ENCODE data around the gene PARD6G.

Gene PARD6G

GRCh38 chr18:80210312-80211083, 36.8 kb downstream of the PARD6G start:
- TF ChIP-seq CTCF (IDR thresholded peaks at IDR 0.05) = no peak

- TF ChIP-seq CTCF (IDR thresholded peaks at IDR 0.05) = no peak
Measured at GRCh38 chr18:80208620-80209019, 38.7 kb downstream of the PARD6G start.

- TF ChIP-seq CTCF (IDR thresholded peaks at IDR 0.05) = no peak
Measured at GRCh38 chr18:80205294-80205693, 42.0 kb downstream of the PARD6G start.

- TF ChIP-seq CTCF (IDR thresholded peaks at IDR 0.05) = no peak
Measured at GRCh38 chr18:80204142-80204541, 43.2 kb downstream of the PARD6G start.

DNA sequence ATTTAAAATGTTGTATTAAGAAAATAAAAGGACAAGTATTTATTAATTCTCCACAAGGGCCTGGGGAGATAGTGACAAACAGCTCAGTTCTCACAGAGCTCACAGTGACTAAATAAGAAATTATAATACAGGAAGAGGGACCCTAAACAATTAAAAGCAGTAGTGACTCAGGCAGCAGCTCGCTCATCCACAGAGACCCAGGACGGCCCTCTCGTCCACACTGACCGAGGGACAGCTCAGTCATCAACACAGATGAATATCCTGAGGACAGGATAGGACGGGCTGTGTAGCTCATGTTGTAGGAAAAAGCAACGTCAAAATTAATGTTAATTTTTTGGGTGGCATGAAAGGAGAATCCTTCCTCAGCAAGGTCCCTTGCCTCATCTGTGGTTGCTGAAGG, 44.1 kb downstream of the PARD6G start:
- TF ChIP-seq CTCF (IDR thresholded peaks at IDR 0.05) = no peak

DNA sequence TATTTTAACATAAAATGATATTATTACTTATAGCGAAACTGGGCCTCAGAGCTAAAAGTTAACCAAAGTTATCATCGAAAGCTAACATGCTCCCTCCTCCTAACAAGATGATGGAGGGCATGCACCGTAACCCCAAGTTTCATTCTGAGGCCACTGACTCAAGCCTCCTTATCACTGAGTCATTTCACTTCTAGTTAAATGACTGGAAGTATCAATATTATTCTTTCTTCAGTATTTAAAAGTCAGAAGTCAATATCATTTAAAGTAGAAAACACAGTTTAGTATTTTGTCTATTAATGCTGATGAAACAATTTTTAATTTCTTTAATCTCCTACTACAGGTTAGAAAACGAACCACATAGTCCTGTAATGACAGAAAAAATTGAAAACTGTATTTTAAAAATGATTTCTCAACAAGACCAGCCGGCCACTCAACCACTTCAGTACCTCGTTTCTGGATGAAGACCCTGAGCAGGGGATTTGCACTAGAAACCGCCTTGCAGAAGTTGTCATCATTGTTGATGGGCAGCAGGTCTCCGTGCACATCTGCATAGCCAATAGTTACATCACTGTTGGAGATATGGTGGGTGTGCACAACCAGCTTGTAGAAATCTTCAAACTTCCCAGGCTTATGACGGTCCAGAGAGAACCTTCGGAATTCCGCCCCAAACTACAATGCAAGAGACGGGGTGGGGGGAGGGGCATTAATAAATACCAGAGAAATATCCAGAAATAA, 44.9 kb downstream of the PARD6G start:
- no peak for TF ChIP-seq CTCF (IDR thresholded peaks at IDR 0.05)

DNA sequence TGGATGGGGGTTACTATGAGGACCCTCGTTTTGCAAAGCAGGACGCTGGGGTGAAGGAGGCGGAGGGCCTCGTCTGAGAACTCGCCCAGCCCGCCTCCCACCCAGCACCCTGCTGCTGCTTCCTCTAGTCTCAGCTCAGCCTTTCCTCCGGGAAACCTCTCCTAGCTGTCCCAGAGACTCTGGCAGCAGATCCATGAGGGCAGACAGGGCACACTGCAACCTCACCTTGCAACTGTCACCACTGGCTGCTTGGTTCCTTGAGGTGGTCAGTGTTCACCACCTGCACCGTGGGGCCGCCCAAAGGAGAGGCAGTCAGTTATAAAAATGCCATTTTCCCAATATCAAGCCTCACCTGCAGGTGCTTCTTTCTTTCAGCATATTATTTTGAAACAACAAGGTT, 45.6 kb downstream of the PARD6G start:
- TF ChIP-seq CTCF (IDR thresholded peaks at IDR 0.05) = no peak

Data from LNCAP (cell line).